SK-N-SH (cell line): ENCODE measurements around the gene KLC1. TPM values are rescaled to one million over a fixed set of nuclear protein-coding genes. Genes with fewer than 3 reads are reported as not detected.
"Not testable (repeated sequence)": the region's sequence is repeated elsewhere in the genome, so short reads cannot be mapped to it uniquely, and the experiment has no call there.

ENCODE experiments used
- CTCF ChIA-PET: fragments of 300-600, 350-600 bp; formaldehyde crosslinking; extraction: SDS; loops from one replicate; lab custom pipeline; 2021; lab: Yijun Ruan, JAX
- POLR2A ChIA-PET: fragments of 350-600 bp; sonication (Branson Sonifier 250); formaldehyde crosslinking; extraction: SDS; loops from one replicate; lab custom pipeline; 2020; ENCODE audit warnings: antibody characterized with exemption, inconsistent platforms; lab: Yijun Ruan, JAX
- DNase-seq: peaks from one replicate; pipeline ENCODE4 v3.0.0; 2012
- H2AFZ ChIP-seq: fragments of 200-600 bp; sonication (generic); 2 replicates; pipeline ENCODE4 v1.8.1; 2016; ENCODE audit warnings: antibody characterized with exemption, mild to moderate bottlenecking, low read depth
- H3F3A ChIP-seq: fragments of 200-600 bp; sonication (generic); replicated peaks from 2 replicates; pipeline ENCODE3; 2016; ENCODE audit warnings: antibody characterized with exemption, mild to moderate bottlenecking; ENCODE audit not compliant: insufficient read depth
- H3K27ac ChIP-seq, 2 experiments: fragments of 200-500 bp in 1 of 2; fragments of 200-600 bp in 1 of 2; sonication (Bioruptor generic) in 1 of 2; sonication (generic), shearing (Covaris generic) in 1 of 2; 2 replicates each; pipeline versions ENCODE4 v1.5.1 to v1.6.1; 2014 to 2016; ENCODE audit warnings: low read depth in 2 of 2, inconsistent platforms in 1 of 2, low read length in 1 of 2, mild to moderate bottlenecking in 1 of 2, mixed read lengths in 1 of 2
- H3K27me3 ChIP-seq: fragments of 200-600 bp; sonication (generic), shearing (Covaris generic); 2 replicates; pipeline ENCODE4 v1.6.1; 2016; ENCODE audit warnings: mixed run types; ENCODE audit not compliant: insufficient read depth
- H3K36me3 ChIP-seq, 2 experiments: fragments of 200-500 bp in 1 of 2; fragments of 200-600 bp in 1 of 2; sonication (Bioruptor generic) in 1 of 2; sonication (generic) in 1 of 2; replicated peaks in 1 of 2; 2 replicates each; pipeline versions ENCODE3 to v1.5.1; 2014 to 2016; ENCODE audit warnings: low read length in 1 of 2, mild to moderate bottlenecking in 1 of 2; ENCODE audit not compliant: insufficient read depth in 2 of 2, control insufficient read depth in 1 of 2
- H3K4me1 ChIP-seq, 2 experiments: fragments of 200-500 bp in 1 of 2; fragments of 200-600 bp in 1 of 2; sonication (Bioruptor generic) in 1 of 2; sonication (generic), shearing (Covaris generic) in 1 of 2; 2 replicates each; pipeline versions ENCODE4 v1.5.1 to v1.6.1; 2014 to 2016; ENCODE audit warnings: low read depth in 1 of 2, low read length in 1 of 2, mixed run types in 1 of 2; ENCODE audit not compliant: insufficient read depth in 2 of 2, control insufficient read depth in 1 of 2
- H3K4me2 ChIP-seq: fragments of 200-600 bp; sonication (generic), shearing (Covaris generic); 2 replicates; pipeline ENCODE4 v1.6.1; 2017; ENCODE audit warnings: mixed run types
- H3K4me3 ChIP-seq, 2 experiments: fragments of 200-500 bp in 1 of 2; fragments of 200-600 bp in 1 of 2; sonication (Bioruptor generic) in 1 of 2; sonication (generic), shearing (Covaris generic) in 1 of 2; 2 replicates each; pipeline versions ENCODE4 v1.5.1 to v1.8.1; 2014 to 2016; ENCODE audit warnings: low read depth in 2 of 2, inconsistent platforms in 1 of 2, low read length in 1 of 2, mild to moderate bottlenecking in 1 of 2, mixed read lengths in 1 of 2, moderate library complexity in 1 of 2
- H3K79me2 ChIP-seq: fragments of 200-600 bp; sonication (generic); 2 replicates; pipeline ENCODE4 v1.8.1; 2017; ENCODE audit warnings: mild to moderate bottlenecking; ENCODE audit not compliant: insufficient read depth
- H3K9ac ChIP-seq: fragments of 200-600 bp; sonication (generic); 2 replicates; pipeline ENCODE4 v1.6.1; 2017; ENCODE audit warnings: mixed run types
- H3K9me2 ChIP-seq: fragments of 200-600 bp; sonication (generic); 2 replicates; pipeline ENCODE4 v1.6.1; 2017; ENCODE audit warnings: mixed run types
- H3K9me3 ChIP-seq: fragments of 200-600 bp; sonication (generic); 2 replicates; pipeline ENCODE4 v1.6.1; 2017; ENCODE audit warnings: mixed run types, mild to moderate bottlenecking, moderate library complexity
- H4K20me1 ChIP-seq: fragments of 200-600 bp; sonication (generic); 2 replicates; pipeline ENCODE4 v1.6.1; 2017; ENCODE audit warnings: mild to moderate bottlenecking, mixed run types; ENCODE audit not compliant: insufficient read depth
- EZH2phosphoT487 ChIP-seq: fragments of 200-600 bp; sonication (generic); IDR thresholded peaks from 2 replicates; pipeline ENCODE4 v1.6.1; 2017; ENCODE audit warnings: low read depth, mixed run types, mild to moderate bottlenecking, antibody characterized with exemption, moderate library complexity, borderline replicate concordance
- FOSL2 ChIP-seq: IDR thresholded peaks from 2 replicates; pipeline ENCODE4 v1.4.0; 2012; ENCODE audit warnings: low read depth, mild to moderate bottlenecking, moderate library complexity, borderline replicate concordance
- SIN3A ChIP-seq: IDR thresholded peaks from 2 replicates; pipeline ENCODE4 v1.6.1; 2012; ENCODE audit warnings: low read depth, mild to moderate bottlenecking, low read length, moderate library complexity, borderline replicate concordance
- WGBS: methylation state at CpG from one replicate; pipeline ENCODE4 v1.1.6; 2017; ENCODE audit warnings: low lambda C conversion rate; 5-methylcytosine and 5-hydroxymethylcytosine counted together
- polyA plus RNA-seq, 3 experiments: library from polyadenylated mRNA; depleted of rRNA; stranded (reverse); fragments of >200 nt; gene quantifications; 2 replicates each; pipeline ENCODE4 v1.2.3, GENCODE V29; 2012
- TF ChIP-seq, protein P1 (sequence below): fragments of 150-350 bp; IDR thresholded peaks from 2 replicates; pipeline ENCODE4 v1.6.1; 2016; ENCODE audit warnings: mild to moderate bottlenecking, low read depth, low read length
- TF ChIP-seq, protein P2 (sequence below): IDR thresholded peaks from 2 replicates; pipeline ENCODE4 v1.6.1; 2012; ENCODE audit warnings: mild to moderate bottlenecking, low read depth, low read length, moderate library complexity

KLC1 gene
- polyA plus RNA-seq, 1 of the 3 experiments (the other 2 are of a cell fraction): 308 TPM

DNA sequence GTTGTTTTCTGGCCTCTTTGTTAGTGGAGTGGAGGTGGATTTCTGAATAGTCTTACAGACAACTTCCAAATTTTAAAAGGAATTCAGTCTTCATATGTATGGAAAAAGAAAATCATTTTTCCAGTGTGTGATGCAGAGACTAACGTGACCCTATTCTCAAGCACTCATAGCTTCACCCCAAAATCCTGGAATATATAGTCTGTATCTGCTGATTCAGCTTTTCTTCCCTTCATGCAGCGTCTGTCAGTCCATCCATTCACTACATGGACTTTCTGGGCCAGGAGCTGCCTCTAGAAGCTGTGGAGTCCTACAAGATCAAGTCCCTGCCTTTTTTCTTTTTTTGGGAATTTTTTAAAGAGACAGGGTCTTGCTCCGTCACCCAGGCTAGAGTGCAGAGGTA, 23.8 kb downstream of the KLC1 start:
- peaks cover 8 to 18% of the 10 kb centered on the region in 2 experiments; a peak in 2 of 4 replicates for H3K4me1 ChIP-seq
- POLR2A ChIA-PET: no interaction called here
- 84% methylated on average over 3 of the region's 3 CpGs for WGBS
- peaks cover 96% of the 10 kb centered on the region for H3K79me2 ChIP-seq
- TF ChIP-seq, protein P1, sequence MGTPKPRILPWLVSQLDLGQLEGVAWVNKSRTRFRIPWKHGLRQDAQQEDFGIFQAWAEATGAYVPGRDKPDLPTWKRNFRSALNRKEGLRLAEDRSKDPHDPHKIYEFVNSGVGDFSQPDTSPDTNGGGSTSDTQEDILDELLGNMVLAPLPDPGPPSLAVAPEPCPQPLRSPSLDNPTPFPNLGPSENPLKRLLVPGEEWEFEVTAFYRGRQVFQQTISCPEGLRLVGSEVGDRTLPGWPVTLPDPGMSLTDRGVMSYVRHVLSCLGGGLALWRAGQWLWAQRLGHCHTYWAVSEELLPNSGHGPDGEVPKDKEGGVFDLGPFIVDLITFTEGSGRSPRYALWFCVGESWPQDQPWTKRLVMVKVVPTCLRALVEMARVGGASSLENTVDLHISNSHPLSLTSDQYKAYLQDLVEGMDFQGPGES: no peak
- TF ChIP-seq, protein P2, sequence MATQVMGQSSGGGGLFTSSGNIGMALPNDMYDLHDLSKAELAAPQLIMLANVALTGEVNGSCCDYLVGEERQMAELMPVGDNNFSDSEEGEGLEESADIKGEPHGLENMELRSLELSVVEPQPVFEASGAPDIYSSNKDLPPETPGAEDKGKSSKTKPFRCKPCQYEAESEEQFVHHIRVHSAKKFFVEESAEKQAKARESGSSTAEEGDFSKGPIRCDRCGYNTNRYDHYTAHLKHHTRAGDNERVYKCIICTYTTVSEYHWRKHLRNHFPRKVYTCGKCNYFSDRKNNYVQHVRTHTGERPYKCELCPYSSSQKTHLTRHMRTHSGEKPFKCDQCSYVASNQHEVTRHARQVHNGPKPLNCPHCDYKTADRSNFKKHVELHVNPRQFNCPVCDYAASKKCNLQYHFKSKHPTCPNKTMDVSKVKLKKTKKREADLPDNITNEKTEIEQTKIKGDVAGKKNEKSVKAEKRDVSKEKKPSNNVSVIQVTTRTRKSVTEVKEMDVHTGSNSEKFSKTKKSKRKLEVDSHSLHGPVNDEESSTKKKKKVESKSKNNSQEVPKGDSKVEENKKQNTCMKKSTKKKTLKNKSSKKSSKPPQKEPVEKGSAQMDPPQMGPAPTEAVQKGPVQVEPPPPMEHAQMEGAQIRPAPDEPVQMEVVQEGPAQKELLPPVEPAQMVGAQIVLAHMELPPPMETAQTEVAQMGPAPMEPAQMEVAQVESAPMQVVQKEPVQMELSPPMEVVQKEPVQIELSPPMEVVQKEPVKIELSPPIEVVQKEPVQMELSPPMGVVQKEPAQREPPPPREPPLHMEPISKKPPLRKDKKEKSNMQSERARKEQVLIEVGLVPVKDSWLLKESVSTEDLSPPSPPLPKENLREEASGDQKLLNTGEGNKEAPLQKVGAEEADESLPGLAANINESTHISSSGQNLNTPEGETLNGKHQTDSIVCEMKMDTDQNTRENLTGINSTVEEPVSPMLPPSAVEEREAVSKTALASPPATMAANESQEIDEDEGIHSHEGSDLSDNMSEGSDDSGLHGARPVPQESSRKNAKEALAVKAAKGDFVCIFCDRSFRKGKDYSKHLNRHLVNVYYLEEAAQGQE: no peak
- TF ChIP-seq EZH2phosphoT487: no peak
- no peak for TF ChIP-seq SIN3A
- TF ChIP-seq FOSL2: no peak
- TF ChIP-seq, all 33 proteins: peak for 0
- H3K9ac ChIP-seq: no peak overlapping the region
- no peak overlapping the region for H2AFZ ChIP-seq
- no peak overlapping the region for H3K4me3 ChIP-seq
- DNase-seq: no peak
- peaks cover 30 to 34% of the 10 kb centered on the region in 2 experiments for H3K36me3 ChIP-seq
- no peaks in the 10 kb centered on the region for H3K9me2 ChIP-seq
- no peaks in the 10 kb centered on the region for H3K27me3 ChIP-seq
- H3K27ac ChIP-seq: no peak overlapping the region
- H3F3A ChIP-seq: peaks cover 7% of the 10 kb centered on the region
- no peaks in the 10 kb centered on the region for H3K9me3 ChIP-seq
- CTCF ChIA-PET: interaction anchor here (1.2 to 1.5 kb wide), 2 partner anchors 8 to 12 kb away, joined by 4 read pairs; no protein-coding TSS in a partner anchor
- no peak overlapping the region for H3K4me2 ChIP-seq
- peaks cover 97% of the 10 kb centered on the region for H4K20me1 ChIP-seq

DNA sequence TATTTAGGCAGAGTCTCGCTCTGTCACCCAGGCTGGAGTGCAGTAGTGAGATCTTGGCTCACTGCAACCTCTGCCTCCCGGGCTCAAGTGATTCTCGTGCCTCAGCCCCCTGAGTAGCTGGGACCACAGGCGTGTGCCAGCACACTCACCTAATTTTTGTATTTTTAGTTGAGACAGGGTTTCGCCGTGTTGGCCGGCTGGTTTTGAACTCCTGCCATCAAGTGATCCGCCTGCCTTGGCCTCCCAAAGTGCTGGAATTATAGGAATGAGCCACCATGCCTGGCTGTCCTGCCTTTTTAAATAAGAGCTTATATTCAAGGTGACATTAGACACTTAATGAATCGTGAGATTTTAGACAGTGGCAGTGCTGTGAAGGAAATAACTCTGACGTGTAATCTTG, 24.3 kb downstream of the KLC1 start:
- CTCF ChIA-PET: interaction anchor here (1.2 to 1.3 kb wide), 2 partner anchors 8 to 24 kb away, joined by 4 to 5 read pairs; no protein-coding TSS in a partner anchor
- Histone ChIP-seq H3K27ac (peak overlapping the region in 1 of 2 experiments; percentile 58; a peak in 1 of 4 replicates), H4K20me1 (peaks cover 92% of the 10 kb centered on the region), H3K4me1 (peaks cover 8 to 18% of the 10 kb centered on the region in 2 experiments; a peak in 2 of 4 replicates), H3K36me3 (peaks cover 32 to 38% of the 10 kb centered on the region in 2 experiments), H3K79me2 (peaks cover 95% of the 10 kb centered on the region)
- WGBS: 80% methylated on average over 10 of the region's 10 CpGs
- H3F3A ChIP-seq, H3K9ac ChIP-seq, POLR2A ChIA-PET, H3K9me3 ChIP-seq, DNase-seq, H3K9me2 ChIP-seq, H3K27me3 ChIP-seq, H3K4me2 ChIP-seq, H2AFZ ChIP-seq, H3K4me3 ChIP-seq: not testable (repeated sequence)
